Spleen (tissue), 7 donors: ENCODE results near the gene WDR81.

Experiments
- CTCF ChIP-seq, 11 experiments: fragments of 200-600 bp in 7 of 11; fragments of 450-650 bp in 4 of 11; sonication (generic) in 4 of 11; IDR thresholded peaks in 8 of 11; conservative IDR thresholded peaks in 3 of 11; 1 replicate in 7 of 11; 2 replicates in 4 of 11; pipeline versions ENCODE4 v1.4.0 to v1.8.0; 2016 to 2021; ENCODE audit warnings: antibody characterized with exemption in 11 of 11, inconsistent platforms in 4 of 11, mild to moderate bottlenecking in 1 of 11
- POLR2A ChIP-seq, 3 donors: fragments of 450-650 bp; IDR thresholded peaks; one replicate each; pipeline ENCODE4 v1.5.1; 2017; ENCODE audit warnings: antibody characterized with exemption in 3 of 3, mild to moderate bottlenecking in 1 of 3
- POLR2AphosphoS5 ChIP-seq, 3 donors: sonication (generic); formaldehyde crosslinking; IDR thresholded peaks; one replicate each; pipeline ENCODE4 v1.5.1; 2017; ENCODE audit warnings: antibody characterized with exemption in 3 of 3
- donor health status: DM: no; HTN: no; CAD: no; lungs with moderate emphysema.
- donor health status: DM: no; HTN: no; CAD: no.
- donor health status: DM: no; HTN: no; CAD: no.

- no peak for TF ChIP-seq CTCF (IDR thresholded peaks at IDR 0.05 in 8 of 11, conservative IDR thresholded peaks at IDR 0.05 in 3 of 11)
- no peak for TF ChIP-seq POLR2AphosphoS5 (IDR thresholded peaks at IDR 0.05)
- no peak for TF ChIP-seq POLR2A (IDR thresholded peaks at IDR 0.05)
These were observed 1.4 kb downstream of the WDR81 start for GRCh38 chr17:1725642-1726511.
